ENCODE results near the gene HEBP1. TPM values are rescaled to one million over a fixed set of nuclear protein-coding genes. Genes with fewer than 3 reads are reported as not detected.

HEBP1 gene
- total RNA-seq, 1 experiment from 2014 or later: 6.2 TPM

GRCh38 chr12:13027508-13027907 lies 27.4 kb upstream of the HEBP1 start:
- H2AFZ ChIP-seq (ENCODE audit: low read length): no peak overlapping the region
- no peaks in the 10 kb centered on the region for H3K79me2 ChIP-seq (ENCODE audit: low read length)
- no peak overlapping the region for H3K4me3 ChIP-seq (ENCODE audit: low read length)
- BruUV-seq (replicated peaks): no TSS peak
- POLR2A ChIA-PET (ENCODE audit: unreplicated experiment): no interaction called here
- intact Hi-C loops (cut with micrococcal nuclease): no loop called here
- CTCF ChIA-PET: no interaction called here
- H3K9me3 ChIP-seq (ENCODE audit: low read length): no peaks in the 10 kb centered on the region
- H3K27ac ChIP-seq (ENCODE audit: low read length): no peak overlapping the region
- no peak overlapping the region for H3K4me2 ChIP-seq (ENCODE audit: low read length)
- no peak for ATAC-seq
- no peaks in the 10 kb centered on the region for H3K9me2 ChIP-seq (replicated peaks; ENCODE audit: low read length)
- H3F3A ChIP-seq (ENCODE audit: low read length, unreplicated experiment): no peaks in the 10 kb centered on the region
- H3K9ac ChIP-seq (ENCODE audit: low read length): no peak overlapping the region
- H3K36me3 ChIP-seq (ENCODE audit: low read depth, low read length): no peaks in the 10 kb centered on the region
- TF ChIP-seq CTCF (conservative IDR thresholded peaks at IDR 0.05; ENCODE audit: low read depth, low read length) (no peak), EZH2 (IDR thresholded peaks at IDR 0.05; ENCODE audit: low read length, unreplicated experiment) (no peak), EZH2phosphoT487 (IDR thresholded peaks at IDR 0.05; ENCODE audit: borderline replicate concordance, low read length) (no peak)
- no peak for DNase-seq
- no peaks in the 10 kb centered on the region for H3K4me1 ChIP-seq (ENCODE audit: insufficient read depth, low read length)
- H3K27me3 ChIP-seq (ENCODE audit: low read length): no peaks in the 10 kb centered on the region
- no peaks in the 10 kb centered on the region for H4K20me1 ChIP-seq (ENCODE audit: low read length)

DNA sequence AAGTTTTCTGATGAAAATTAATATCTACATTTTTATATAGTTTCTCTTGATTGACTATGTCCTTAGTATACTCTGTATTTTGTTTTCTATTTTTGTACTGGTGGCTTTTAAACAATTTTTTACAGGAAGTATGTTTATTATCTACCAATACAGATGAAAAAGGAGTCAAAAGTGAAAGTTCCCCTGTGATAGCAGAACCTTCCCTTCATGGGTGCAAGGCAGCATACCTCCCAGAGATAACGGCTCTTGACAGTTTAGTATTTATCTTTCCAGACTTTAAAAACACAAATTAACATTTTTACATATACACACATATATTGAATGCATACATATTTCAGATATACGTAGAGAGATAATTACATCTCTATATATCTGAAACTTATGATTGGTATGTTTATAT lies 27.0 kb upstream of the HEBP1 start:
- no peaks in the 10 kb centered on the region for H3K9me2 ChIP-seq (replicated peaks; ENCODE audit: low read length)
- CTCF ChIA-PET: interaction anchor here (0.6 kb wide), 1 partner anchor 229 kb away, joined by 3 read pairs; no protein-coding TSS in a partner anchor
- H2AFZ ChIP-seq (ENCODE audit: low read length): no peak overlapping the region
- no peaks in the 10 kb centered on the region for H3K9me3 ChIP-seq (ENCODE audit: low read length)
- H3K9ac ChIP-seq (ENCODE audit: low read length): no peak overlapping the region
- BruUV-seq (replicated peaks): no TSS peak
- no peaks in the 10 kb centered on the region for H3K4me1 ChIP-seq (ENCODE audit: insufficient read depth, low read length)
- H3K27ac ChIP-seq (ENCODE audit: low read length): no peak overlapping the region
- H3K36me3 ChIP-seq (ENCODE audit: low read depth, low read length): no peaks in the 10 kb centered on the region
- no peaks in the 10 kb centered on the region for H3K27me3 ChIP-seq (ENCODE audit: low read length)
- no peak for TF ChIP-seq CTCF (conservative IDR thresholded peaks at IDR 0.05; ENCODE audit: low read depth, low read length)
- no peak for TF ChIP-seq EZH2phosphoT487 (IDR thresholded peaks at IDR 0.05; ENCODE audit: borderline replicate concordance, low read length)
- TF ChIP-seq EZH2 (IDR thresholded peaks at IDR 0.05; ENCODE audit: low read length, unreplicated experiment): no peak
- no peaks in the 10 kb centered on the region for H3K79me2 ChIP-seq (ENCODE audit: low read length)
- H3F3A ChIP-seq (ENCODE audit: low read length, unreplicated experiment): no peaks in the 10 kb centered on the region
- POLR2A ChIA-PET (ENCODE audit: unreplicated experiment): no interaction called here
- intact Hi-C loops (cut with micrococcal nuclease): no loop called here
- DNase-seq (no peak), ATAC-seq (no peak)
- H3K4me3 ChIP-seq (ENCODE audit: low read length): no peak overlapping the region
- peak overlapping the region; percentile 15; the same call in 1 of the 2 replicates for H3K4me2 ChIP-seq (ENCODE audit: low read length)
- H4K20me1 ChIP-seq (ENCODE audit: low read length): no peaks in the 10 kb centered on the region

DNA sequence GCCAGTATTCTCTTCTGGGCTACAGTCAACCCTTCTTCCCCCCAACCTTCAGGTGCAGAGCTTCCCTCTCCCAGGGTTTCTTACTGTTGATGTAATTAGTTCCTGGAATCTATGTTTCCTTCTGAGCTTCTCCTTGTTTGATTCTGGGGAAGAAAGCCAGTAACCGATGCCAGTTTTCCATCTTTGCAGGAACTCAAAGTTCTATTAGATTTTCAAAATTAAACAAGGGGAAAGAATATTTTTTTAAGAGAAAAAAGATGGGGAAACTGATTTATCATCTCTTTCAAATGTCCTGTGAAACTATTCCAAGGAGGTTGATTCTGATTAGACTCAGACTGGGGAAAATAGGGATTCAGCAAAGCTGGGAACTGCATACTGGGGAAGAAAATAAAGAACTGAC lies 26.2 kb upstream of the HEBP1 start:
- intact Hi-C loops (cut with micrococcal nuclease): no loop called here
- H3K4me2 ChIP-seq (ENCODE audit: low read length): no peak overlapping the region

More for the DNA sequence above, 26.2 kb upstream of the HEBP1 start:
- POLR2A ChIA-PET (ENCODE audit: unreplicated experiment): no interaction called here
- no peaks in the 10 kb centered on the region for H3K27me3 ChIP-seq (ENCODE audit: low read length)
- H3K4me3 ChIP-seq (ENCODE audit: low read length): no peak overlapping the region
- H4K20me1 ChIP-seq (ENCODE audit: low read length): no peaks in the 10 kb centered on the region
- no peak for ATAC-seq
- no peaks in the 10 kb centered on the region for H3F3A ChIP-seq (ENCODE audit: low read length, unreplicated experiment)
- no peaks in the 10 kb centered on the region for H3K36me3 ChIP-seq (ENCODE audit: low read depth, low read length)
- H3K4me1 ChIP-seq (ENCODE audit: insufficient read depth, low read length): no peaks in the 10 kb centered on the region
- CTCF ChIA-PET: interaction anchor here (0.6 kb wide), 1 partner anchor 230 kb away, joined by 3 read pairs; no protein-coding TSS in a partner anchor
- H3K9ac ChIP-seq (ENCODE audit: low read length): no peak overlapping the region
- H3K79me2 ChIP-seq (ENCODE audit: low read length): no peaks in the 10 kb centered on the region
- no peak for DNase-seq
- no peak overlapping the region for H3K27ac ChIP-seq (ENCODE audit: low read length)
- H3K9me2 ChIP-seq (replicated peaks; ENCODE audit: low read length): no peaks in the 10 kb centered on the region
- H3K9me3 ChIP-seq (ENCODE audit: low read length): no peaks in the 10 kb centered on the region
- no TSS peak for BruUV-seq (replicated peaks)
- H2AFZ ChIP-seq (ENCODE audit: low read length): no peak overlapping the region
- TF ChIP-seq EZH2phosphoT487 (IDR thresholded peaks at IDR 0.05; ENCODE audit: borderline replicate concordance, low read length) (no peak), EZH2 (IDR thresholded peaks at IDR 0.05; ENCODE audit: low read length, unreplicated experiment) (no peak), CTCF (conservative IDR thresholded peaks at IDR 0.05; ENCODE audit: low read depth, low read length) (no peak)

Measured in PC-3 (cell line).